GM23248 (cell line): ENCODE data around the gene CDK8.

Source experiments
- EZH2 ChIP-seq: fragments of 200-600 bp; sonication (generic); IDR thresholded peaks from 2 replicates; pipeline ENCODE4 v1.6.1; 2018; ENCODE audit warnings: antibody characterized with exemption, mild to moderate bottlenecking; ENCODE audit not compliant: insufficient read depth, poor library complexity, severe bottlenecking
- EZH2phosphoT487 ChIP-seq: fragments of 200-600 bp; sonication (generic); IDR thresholded peaks from 2 replicates; pipeline ENCODE4 v1.6.1; 2018; ENCODE audit warnings: antibody characterized with exemption, moderate library complexity, mild to moderate bottlenecking, low read depth; ENCODE audit not compliant: insufficient read depth

GRCh38 chr13:26372747-26373146, 118.8 kb downstream of the CDK8 start:
- no peak for TF ChIP-seq EZH2phosphoT487
- TF ChIP-seq EZH2, result no peak
